HG03575 (cell line): ENCODE measurements around the gene PPEF2.
"Not testable (repeated sequence)": the region's sequence is repeated elsewhere in the genome, so short reads cannot be mapped to it uniquely, and the experiment has no call there.

Experiments
- ATAC-seq: cut with Tn5 transposase; IDR thresholded peaks from one replicate; pipeline ENCODE4 v1.9.1; 2021; ENCODE audit not compliant: unreplicated experiment, insufficient number of reproducible peaks, low FRiP score; ENCODE audit errors: extremely low read depth

The PPEF2 gene, protein sequence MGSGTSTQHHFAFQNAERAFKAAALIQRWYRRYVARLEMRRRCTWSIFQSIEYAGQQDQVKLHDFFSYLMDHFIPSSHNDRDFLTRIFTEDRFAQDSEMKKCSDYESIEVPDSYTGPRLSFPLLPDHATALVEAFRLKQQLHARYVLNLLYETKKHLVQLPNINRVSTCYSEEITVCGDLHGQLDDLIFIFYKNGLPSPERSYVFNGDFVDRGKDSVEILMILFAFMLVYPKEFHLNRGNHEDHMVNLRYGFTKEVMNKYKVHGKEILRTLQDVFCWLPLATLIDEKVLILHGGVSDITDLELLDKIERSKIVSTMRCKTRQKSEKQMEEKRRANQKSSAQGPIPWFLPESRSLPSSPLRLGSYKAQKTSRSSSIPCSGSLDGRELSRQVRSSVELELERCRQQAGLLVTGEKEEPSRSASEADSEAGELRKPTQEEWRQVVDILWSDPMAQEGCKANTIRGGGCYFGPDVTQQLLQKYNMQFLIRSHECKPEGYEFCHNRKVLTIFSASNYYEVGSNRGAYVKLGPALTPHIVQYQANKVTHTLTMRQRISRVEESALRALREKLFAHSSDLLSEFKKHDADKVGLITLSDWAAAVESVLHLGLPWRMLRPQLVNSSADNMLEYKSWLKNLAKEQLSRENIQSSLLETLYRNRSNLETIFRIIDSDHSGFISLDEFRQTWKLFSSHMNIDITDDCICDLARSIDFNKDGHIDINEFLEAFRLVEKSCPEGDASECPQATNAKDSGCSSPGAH

DNA sequence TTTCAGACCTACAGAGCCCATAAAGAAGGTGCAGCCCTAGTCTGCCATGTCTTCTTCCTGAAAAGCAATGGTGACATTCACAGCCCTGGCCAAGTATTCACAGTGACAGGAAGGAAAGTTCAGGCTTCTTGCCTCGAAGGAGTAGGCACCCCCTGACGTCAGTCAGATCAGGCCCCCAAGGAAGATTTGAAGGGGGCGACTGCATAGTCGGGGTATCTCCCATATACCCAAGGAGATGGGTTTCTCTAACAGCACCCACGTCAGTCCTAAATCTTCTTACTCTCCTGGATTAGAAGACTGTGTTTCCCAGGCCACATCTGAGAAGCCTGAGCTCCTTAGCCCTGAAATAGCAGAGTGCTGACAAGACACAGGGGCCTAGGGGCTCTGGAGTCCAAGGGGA, at the start of gene PPEF2:
PPEF2 (minus strand) TSS at position 101 of the 400 bp plus-strand sequence. CDS start 6,127 bp downstream, outside the sequence.
- ATAC-seq: no peak

DNA sequence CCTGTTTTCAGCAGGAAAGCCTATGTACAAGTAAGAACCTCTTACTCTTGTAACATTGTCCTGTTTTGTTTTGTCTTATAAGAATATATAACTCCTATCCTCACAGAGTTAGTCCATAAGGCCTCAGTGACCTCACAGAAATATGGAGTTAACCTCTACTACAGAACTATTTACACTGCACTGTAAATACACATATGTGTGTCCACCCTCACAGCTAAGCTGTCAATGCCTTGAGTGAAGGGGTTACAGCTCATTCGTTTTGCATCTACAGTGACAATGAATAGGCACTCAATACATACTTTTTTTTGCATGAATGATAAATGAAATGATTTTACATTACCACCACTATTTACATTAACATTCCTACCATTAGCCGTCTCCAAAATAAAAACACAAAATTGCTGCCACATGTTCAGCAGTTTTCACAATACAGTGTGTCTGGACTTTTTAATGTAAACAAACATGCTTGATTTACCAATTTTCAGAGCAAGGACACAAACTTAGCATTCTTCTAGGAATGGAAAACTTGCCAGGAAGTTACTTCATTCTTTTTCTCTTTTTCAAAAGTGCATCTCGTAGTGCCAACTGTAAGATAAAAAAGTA, 48.1 kb upstream of the PPEF2 start:
- no peak for ATAC-seq

DNA sequence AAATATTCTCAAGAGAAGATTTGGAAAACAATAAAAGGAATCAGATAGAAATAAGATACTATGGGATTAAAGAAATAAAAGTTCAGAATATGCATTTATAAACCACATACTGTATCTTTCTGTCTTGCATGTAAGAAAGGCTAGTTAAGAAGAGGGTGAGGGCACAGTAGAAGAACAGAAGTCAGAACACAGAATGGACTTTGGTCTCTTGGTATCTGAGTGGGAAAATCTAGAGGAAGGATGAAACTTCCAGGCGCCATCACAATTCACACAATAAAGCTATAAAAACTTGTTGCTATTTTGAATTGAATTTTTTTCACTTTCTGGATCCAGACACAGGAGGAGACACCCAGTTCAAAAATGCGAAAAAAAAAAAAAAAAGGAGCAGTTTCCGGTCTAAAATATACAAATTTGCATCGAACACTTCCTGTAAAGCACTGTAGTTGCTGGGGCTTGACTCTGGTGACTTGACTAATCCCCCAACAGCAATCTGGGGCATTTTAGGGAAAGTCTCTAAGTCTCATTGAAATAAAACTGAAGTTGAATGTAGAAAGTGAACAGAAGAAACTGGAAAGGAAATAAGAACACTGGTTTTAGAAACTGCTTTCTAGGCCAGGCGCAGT, 46.7 kb upstream of the PPEF2 start:
- ATAC-seq: peak; percentile 76

DNA sequence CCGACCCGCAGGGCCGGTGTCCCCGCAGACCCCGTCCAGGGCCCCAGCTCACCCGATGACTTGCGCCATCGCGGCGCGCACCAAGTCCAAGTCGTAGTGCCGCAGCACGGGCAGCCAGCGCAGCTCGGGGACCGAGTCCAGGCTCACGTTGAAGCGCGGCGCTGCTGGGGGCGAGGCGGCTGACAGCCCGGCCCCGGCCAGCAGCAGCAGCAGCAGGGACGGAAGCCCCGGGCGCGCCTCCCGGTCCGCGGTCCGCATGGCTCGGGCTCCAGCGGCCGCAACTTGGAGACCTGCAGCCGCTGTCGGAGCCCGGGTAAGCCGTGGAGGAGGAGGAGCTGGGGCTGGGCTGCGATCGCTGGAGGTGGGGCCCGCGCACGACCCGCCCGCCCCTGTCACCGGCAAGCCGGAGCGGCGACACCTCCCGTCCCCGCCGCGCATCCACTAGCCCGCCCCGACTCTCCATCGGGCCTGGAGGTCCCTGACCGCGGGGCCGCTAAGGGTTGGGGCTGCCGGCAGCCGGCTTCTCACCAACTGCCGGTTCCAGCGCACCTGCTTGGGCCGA, 38.5 kb upstream of the PPEF2 start, which contains the start of gene NAAA:
NAAA (minus strand) TSS at position 322 of the 562 bp plus-strand sequence; CDS start at position 258, 64 bp downstream.
- peak; percentile 49 for ATAC-seq

DNA sequence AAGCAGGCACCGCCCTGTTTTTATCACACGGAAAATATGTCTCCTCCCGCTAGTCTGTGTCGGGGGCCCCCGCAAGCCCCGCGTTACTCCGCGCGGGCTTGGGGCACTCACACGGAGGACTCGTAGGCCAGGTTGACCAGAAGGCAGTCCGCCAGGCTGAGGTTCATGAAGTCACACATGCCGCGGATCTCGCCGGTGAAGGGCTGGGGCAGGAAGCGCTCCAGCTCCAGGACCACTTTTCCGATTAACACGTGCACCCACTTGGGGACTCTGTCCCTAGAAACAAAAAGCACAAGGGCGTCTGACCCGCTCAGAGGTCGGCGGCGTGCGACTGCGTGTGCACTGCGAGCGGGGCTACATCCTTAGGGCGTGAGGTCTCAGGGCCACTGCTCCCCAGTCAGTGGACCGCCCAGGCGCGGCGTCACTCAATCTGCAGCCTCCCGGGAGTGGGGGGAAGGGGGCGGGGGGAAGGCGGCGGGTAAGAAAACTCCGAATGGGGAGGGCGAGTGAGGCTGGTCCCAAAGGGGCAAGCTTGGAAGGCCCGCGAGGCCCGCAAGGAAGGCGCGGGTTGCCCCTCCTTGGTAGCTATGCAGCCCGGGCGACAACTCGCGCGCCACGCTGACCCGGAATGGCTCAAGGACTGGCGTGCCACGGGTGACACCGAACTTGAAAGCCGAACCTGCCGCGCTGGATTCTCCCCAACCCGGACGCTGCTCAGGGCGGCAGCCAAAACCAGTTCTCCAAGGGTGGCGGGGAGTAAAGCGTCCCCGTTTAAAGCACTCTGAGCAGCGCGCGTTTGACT, 37.8 kb upstream of the PPEF2 start:
- ATAC-seq: no peak

DNA sequence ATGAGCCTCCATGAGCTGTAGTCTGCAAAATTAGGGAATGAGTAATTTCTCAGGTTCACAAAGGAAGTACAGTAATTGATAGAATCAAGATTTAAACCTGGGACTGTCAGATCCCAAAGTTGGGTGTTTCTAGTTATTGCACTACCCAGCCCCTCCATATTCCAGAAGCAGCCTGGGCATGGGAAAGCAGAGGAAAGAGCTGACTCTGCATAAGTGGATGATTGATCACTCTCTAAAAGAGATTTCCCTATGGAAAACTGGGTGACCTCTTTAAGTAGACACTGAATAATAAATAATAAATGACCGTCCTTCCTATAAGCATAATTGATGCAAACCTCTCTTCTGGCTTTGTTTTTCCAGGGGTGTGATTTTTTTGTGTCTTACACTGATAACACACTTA, 33.4 kb upstream of the PPEF2 start:
- ATAC-seq: no peak

DNA sequence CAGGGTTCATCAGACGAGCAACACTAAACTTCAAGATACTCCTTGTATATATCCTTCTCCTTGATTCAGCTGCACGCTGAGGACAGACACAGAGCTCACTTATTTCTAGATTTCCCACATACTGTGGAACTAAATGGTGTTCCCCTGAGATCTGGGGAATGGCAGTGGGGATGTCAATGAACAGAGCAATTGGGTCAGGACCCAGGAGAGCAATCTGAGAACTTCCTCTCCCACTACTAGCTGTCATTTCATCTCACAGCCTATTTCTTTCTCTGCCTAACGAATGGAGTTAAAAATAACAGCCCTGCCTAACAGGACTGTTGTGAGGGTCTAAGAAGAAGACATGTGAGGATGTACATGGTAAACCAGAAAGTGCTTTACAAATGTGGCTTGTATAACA, 27.9 kb upstream of the PPEF2 start:
- no peak for ATAC-seq

DNA sequence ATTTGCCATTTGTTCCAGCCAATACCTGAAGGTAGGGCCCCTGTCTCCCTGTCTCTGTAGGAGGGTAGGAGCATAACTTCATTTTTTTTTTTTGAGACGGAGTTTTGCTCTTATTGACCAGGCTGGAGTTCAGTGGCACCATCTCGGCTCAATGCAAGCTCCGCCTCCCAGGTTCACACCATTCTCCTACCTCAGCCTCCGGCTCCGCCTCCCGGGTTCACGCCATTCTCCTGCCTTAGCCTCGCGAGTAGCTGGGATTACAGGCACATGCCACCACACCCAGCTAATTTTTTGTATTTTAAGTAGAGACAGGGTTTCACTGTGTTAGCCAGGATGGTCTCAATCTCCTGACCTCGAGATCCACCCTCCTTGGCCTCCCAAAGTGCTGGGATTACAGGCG, 22.7 kb upstream of the PPEF2 start:
- ATAC-seq: not testable (repeated sequence)

DNA sequence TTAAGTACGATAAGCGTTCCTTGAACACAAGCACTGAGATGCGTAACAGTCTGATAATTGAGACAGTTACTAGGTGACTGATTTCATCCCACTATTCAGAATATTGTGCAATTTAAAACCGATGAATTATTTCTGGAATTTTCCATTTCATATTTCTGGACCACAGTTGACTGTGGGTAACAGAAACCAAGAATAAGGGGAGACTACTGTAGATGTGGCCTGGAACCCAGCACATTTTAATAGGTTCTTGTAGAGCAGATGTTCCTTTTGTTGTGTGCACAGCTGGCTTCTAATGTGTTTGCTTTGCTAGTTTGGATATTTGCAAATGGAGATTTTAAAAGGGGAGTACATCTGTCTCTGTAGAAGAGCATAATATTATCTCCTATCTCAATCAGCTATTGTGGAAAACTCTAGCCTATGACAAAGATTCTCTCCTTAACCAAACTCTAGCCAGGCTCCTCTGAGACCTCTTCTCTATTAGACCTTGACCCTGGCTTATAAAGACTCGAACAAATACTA, 22.1 kb upstream of the PPEF2 start:
- ATAC-seq: no peak

DNA sequence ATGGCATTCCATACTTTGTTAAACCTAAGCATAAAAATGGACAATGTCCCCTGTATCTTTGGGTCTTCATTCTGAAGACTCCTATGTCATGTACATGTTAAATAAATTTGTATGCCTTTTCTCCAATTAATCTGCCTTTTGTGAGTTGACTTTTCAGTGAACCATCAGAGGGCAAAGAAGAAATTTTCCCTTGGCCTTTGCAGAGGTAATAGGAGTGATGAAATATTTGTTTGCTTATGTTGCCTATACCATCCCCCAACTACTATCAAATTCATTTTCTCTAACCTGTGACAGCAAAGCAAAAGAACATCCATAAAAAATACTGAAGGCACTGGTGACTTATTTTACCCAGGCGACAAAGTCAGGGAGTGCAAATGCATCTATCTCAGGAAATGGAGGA, 20.3 kb upstream of the PPEF2 start:
- ATAC-seq: no peak

DNA sequence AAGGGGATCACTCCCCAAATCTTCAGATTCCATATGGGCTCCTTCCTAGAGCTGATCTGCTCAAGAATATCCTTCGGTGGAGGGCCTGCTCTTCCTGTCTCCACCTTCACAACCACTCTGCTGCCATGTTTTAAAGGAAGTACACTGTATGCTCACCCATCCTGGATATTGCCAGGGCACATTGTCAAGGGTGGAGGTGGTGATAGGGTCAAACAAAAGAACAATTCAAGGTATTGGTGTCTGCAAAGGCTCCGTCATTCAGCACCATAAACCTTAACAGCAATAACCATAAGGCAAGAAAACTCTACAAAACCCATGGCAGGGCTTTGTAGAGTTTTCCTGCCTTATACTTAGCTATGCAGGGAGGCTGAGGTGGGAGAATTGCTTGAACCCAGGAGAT, 19.7 kb upstream of the PPEF2 start:
- no peak for ATAC-seq

DNA sequence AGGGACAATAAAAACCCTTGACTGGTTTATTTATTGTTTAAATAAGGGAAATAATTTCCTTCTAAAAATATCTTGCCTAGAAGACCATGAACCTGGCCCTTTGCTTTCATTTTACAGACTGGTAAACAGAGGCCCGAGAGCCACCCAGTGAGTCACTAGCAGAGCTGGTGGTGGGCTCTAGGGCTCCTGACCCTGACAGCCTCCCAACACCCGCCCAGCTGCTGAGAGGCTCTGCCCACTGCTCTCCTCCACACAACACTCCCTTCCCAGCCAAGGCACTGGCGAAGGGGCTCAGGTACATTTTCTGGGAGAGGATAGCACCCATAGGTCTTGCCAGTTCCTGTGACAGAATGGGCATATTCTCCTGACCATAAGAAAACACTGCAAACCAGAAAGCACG, 18.1 kb upstream of the PPEF2 start:
- no peak for ATAC-seq

DNA sequence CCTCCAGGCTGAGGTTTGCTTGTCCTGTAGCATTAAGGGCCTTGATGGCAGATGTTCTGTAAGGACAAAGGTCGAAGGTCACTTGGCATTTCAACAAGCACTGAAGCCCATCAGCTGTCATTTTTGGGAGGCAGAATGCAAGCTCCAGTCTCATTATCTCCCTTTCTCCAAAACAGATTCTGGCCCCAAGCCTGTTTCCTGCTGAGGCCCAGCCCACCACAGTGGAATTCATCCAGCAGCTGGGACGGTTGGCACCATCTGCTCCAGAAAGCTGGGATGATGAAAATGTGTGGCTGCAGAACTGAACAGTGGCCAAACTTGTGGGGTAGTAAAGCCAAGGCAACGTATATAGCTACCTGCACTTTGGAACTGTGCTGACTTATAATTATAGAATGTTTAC, 17.7 kb upstream of the PPEF2 start:
- no peak for ATAC-seq

DNA sequence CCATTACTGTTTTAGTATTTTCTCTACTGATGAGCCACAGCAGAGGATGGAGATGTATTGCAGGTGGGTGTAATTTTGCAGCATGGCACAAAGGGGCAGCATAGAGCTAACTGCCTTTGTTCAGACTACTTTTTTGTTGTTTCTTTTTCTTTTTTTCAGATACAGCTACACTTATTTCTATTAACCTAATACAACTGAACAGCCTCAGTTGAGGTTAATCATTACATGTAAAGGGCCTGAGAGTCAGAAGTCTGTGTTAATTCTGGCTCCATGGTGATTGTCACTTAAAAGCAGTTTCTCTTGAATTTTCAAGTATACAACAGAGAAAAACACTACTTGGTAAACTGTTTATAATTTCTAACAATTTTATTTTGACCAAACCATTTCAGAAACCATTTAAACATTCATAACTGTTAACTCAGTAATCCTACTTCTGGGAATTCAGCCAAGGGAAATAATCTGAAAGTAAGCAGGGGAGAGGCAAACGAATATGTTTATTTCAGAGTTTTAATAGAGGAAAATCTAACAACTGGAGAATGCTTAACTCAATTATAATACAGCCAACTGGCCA, 13.9 kb upstream of the PPEF2 start:
- no peak for ATAC-seq

DNA sequence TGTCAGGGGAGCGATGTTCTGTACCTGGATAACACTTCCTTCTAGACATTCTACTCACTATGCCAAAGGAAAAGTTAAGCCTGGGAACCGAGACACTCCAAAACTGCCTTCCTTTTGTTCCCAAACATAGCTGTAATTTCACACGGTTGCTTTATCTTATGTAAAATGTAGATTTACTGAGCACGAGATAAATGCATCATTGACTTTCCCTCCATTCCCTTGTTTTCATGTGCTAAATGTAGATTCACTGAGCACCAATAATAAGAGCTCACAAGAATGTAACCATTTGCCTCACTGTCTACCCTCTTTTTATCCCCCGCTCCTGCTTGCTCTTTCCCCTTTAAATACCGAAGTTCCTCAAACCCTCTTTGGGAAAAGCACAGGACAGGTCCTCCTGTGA, 10.7 kb upstream of the PPEF2 start:
- ATAC-seq: no peak

DNA sequence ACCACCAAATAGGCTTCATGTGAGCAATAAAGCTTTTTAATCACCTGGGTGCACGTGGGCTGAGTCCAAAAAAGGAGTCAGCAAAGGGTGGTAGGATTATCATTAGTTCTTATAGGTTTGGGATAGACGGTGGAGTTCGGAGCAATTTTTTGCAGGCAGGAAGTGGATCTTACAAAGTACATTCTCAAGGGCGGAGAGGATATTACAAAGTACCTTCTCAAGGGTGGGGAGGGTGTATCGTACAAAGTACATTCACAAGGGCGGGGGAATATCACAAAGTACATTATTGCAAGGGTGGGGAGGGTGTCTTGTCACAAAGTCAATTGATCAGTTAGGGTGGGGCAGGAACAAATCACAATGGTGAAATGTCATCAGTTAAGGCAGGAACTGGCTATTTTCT, 8.6 kb upstream of the PPEF2 start:
- not testable (repeated sequence) for ATAC-seq

DNA sequence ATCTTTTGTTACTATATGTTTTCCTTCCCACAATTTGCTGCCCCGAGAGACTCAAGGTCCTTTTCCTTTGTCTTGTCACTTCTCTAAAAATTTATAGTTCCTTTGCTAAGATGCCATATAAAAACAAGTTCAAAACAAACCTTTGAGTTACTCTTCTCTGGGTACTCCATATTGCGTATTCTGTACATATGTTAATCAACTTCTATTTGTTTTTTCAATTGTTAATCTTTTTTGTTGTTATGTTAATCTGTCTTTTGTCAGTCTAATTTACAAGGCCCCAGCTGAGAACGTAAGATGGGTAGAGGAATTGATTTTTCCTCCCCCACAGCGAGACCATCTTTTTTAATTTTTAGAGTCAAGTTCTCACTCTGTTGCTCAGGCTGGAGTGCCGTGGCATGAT, 7.2 kb upstream of the PPEF2 start:
- ATAC-seq: no peak

DNA sequence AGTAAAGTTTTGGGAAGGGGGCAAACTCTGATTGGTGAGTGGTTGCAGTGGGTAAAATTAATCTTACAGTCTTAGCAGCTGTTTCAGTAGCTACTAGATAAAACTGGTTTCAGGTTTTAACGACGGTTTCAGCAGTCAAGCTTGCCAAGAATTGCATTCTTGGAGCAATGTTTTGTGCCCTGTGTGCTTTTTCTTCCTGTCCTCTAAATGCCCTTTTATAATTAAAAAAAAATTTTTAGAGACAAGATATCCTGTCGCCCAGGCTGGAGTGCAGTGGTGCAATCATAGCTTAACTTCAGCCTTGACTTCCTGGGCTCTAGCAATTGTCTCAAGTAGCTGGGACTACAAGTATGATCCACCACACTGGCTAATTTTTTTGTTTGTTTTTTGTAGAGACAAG, 6.3 kb upstream of the PPEF2 start:
- ATAC-seq: no peak
